ENCODE results near the gene SFI1. TPM values are rescaled to one million over a fixed set of nuclear protein-coding genes. Genes with fewer than 3 reads are reported as not detected.

SFI1 gene
- total and polyA plus RNA-seq, 2 of the 4 experiments (the other 2 are of a cell fraction) = 9.9 to 12.0 TPM

GRCh38 chr22:31654408-31654807 lies 158.1 kb downstream of the SFI1 start:
- intact Hi-C loops (cut with micrococcal nuclease) (no loop called here), dilution Hi-C loops (cut with HindIII; ENCODE audit: low sequenced_read_pairs, unreplicated experiment) (no loop called here), in situ Hi-C loops (cut with MboI; ENCODE audit: low sequenced_read_pairs) (no loop called here)
- Histone ChIP-seq H4K8ac (ENCODE audit: low read depth in 2 of 2, low read length in 2 of 2) (no peak overlapping the region), H4K91ac (ENCODE audit: insufficient read depth, low read depth, low read length) (no peak overlapping the region), H3K36me3 (ENCODE audit: control insufficient read depth, insufficient read depth, low read length) (peaks cover 3% of the 10 kb centered on the region; the same call in 1 of the 2 replicates), H3K4me3 (ENCODE audit: insufficient read depth, low read depth, low read length) (no peak overlapping the region), H3K9me1 (ENCODE audit: insufficient read depth, low read length) (peaks cover 20% of the 10 kb centered on the region), H2BK20ac (ENCODE audit: low read depth, low read length) (no peak overlapping the region), H3K27ac (ENCODE audit: insufficient read depth, low read length) (no peak overlapping the region), H3K9me3 (ENCODE audit: control insufficient read depth, insufficient read depth, low read length) (no peaks in the 10 kb centered on the region), H3K9ac (ENCODE audit: low read depth, low read length) (no peak overlapping the region), H4K5ac (ENCODE audit: low read depth, low read length) (no peak overlapping the region), H3K79me1 (ENCODE audit: low read depth in 1 of 2, low read length in 2 of 2) (peaks cover 43 to 69% of the 10 kb centered on the region in 2 experiments), H4K20me1 (ENCODE audit: insufficient read depth, low read length) (no peaks in the 10 kb centered on the region; the same call in 1 of the 2 replicates), H3K18ac (ENCODE audit: low read depth, low read length) (no peak overlapping the region), H2AK5ac (ENCODE audit: low read depth, low read length) (no peak overlapping the region), H3K4me2 (ENCODE audit: low read depth, low read length) (no peak overlapping the region), H3K27me3 (ENCODE audit: control insufficient read depth, insufficient read depth, low read length) (no peaks in the 10 kb centered on the region), H2BK15ac (ENCODE audit: low read depth, low read length) (no peak overlapping the region), H2AFZ (replicated peaks; ENCODE audit: low read length, poor library complexity) (no peak overlapping the region), H3K23ac (ENCODE audit: low read depth, low read length) (no peak overlapping the region), H2BK120ac (ENCODE audit: low read depth, low read length) (no peak overlapping the region), H3K56ac (ENCODE audit: extremely low read depth, insufficient read depth, low read length) (no peak overlapping the region), H2AK9ac (replicated peaks; ENCODE audit: low read depth, low read length, poor library complexity) (no peak overlapping the region), H3K4me1 (ENCODE audit: control insufficient read depth, insufficient read depth, low read length) (peaks cover 12% of the 10 kb centered on the region), H3K4ac (ENCODE audit: low read depth, low read length) (no peak overlapping the region; the same call in 1 of the 2 replicates), H2BK5ac (ENCODE audit: low read depth, low read length, poor library complexity, severe bottlenecking) (no peak overlapping the region), H3K14ac (replicated peaks; ENCODE audit: low read depth, low read length) (no peak overlapping the region)
- BruUV-seq (replicated peaks) = no TSS peak
- no CpG with 5 or more reads among the region's 5 CpGs for WGBS, 2 experiments (ENCODE audit: extremely low coverage in 2 of 2, insufficient read length in 1 of 2)
- POLR2A ChIA-PET (ENCODE audit: unreplicated experiment) = no interaction called here
- CTCF ChIA-PET = no interaction called here
- no peak for ATAC-seq (ENCODE audit: low read depth)
- no peak for DNase-seq
- TF ChIP-seq MAZ (IDR thresholded peaks at IDR 0.05; ENCODE audit: borderline replicate concordance, low read depth, low read length) = no peak
- TF ChIP-seq MXI1 (IDR thresholded peaks at IDR 0.05; ENCODE audit: borderline replicate concordance, low read depth, low read length) = no peak
- TF ChIP-seq MAFK (IDR thresholded peaks at IDR 0.05; ENCODE audit: low read depth, low read length) = no peak
- no peak for TF ChIP-seq CEBPB (IDR thresholded peaks at IDR 0.05; ENCODE audit: low read depth, low read length)
- no peak for TF ChIP-seq FOS (IDR thresholded peaks at IDR 0.05; ENCODE audit: low read depth, low read length)
- no peak for TF ChIP-seq RAD21 (IDR thresholded peaks at IDR 0.05; ENCODE audit: low read length)
- TF ChIP-seq ELK1 (IDR thresholded peaks at IDR 0.05; ENCODE audit: borderline replicate concordance, low read depth, low read length) = no peak
- no peak for TF ChIP-seq RFX5 (IDR thresholded peaks at IDR 0.05; ENCODE audit: low read depth, low read length)
- TF ChIP-seq NFE2L2 (IDR thresholded peaks at IDR 0.05; ENCODE audit: low read depth, low read length) = no peak
- TF ChIP-seq RCOR1 (IDR thresholded peaks at IDR 0.05; ENCODE audit: insufficient replicate concordance, low read length) = no peak
- TF ChIP-seq, protein P1, sequence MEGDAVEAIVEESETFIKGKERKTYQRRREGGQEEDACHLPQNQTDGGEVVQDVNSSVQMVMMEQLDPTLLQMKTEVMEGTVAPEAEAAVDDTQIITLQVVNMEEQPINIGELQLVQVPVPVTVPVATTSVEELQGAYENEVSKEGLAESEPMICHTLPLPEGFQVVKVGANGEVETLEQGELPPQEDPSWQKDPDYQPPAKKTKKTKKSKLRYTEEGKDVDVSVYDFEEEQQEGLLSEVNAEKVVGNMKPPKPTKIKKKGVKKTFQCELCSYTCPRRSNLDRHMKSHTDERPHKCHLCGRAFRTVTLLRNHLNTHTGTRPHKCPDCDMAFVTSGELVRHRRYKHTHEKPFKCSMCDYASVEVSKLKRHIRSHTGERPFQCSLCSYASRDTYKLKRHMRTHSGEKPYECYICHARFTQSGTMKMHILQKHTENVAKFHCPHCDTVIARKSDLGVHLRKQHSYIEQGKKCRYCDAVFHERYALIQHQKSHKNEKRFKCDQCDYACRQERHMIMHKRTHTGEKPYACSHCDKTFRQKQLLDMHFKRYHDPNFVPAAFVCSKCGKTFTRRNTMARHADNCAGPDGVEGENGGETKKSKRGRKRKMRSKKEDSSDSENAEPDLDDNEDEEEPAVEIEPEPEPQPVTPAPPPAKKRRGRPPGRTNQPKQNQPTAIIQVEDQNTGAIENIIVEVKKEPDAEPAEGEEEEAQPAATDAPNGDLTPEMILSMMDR (conservative IDR thresholded peaks at IDR 0.05; ENCODE audit: low read depth, low read length) = no peak
- TF ChIP-seq SMC3 (IDR thresholded peaks at IDR 0.05; ENCODE audit: low read depth, low read length) = no peak
- no peak for TF ChIP-seq POLR2A (IDR thresholded peaks at IDR 0.05; ENCODE audit: low read depth, low read length)
- no peak for TF ChIP-seq CHD1 (IDR thresholded peaks at IDR 0.05; ENCODE audit: low read depth, low read length)
- TF ChIP-seq BHLHE40 (IDR thresholded peaks at IDR 0.05; ENCODE audit: low read depth, low read length) = no peak
- TF ChIP-seq, protein P2, sequence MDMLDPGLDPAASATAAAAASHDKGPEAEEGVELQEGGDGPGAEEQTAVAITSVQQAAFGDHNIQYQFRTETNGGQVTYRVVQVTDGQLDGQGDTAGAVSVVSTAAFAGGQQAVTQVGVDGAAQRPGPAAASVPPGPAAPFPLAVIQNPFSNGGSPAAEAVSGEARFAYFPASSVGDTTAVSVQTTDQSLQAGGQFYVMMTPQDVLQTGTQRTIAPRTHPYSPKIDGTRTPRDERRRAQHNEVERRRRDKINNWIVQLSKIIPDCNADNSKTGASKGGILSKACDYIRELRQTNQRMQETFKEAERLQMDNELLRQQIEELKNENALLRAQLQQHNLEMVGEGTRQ (IDR thresholded peaks at IDR 0.05; ENCODE audit: low read depth, low read length) = no peak

All from IMR-90 (cell line).